ENCODE results near the gene SRXN1.
"Not testable (repeated sequence)": the region's sequence is repeated elsewhere in the genome, so short reads cannot be mapped to it uniquely, and the experiment has no call there.

Gene SRXN1

GRCh38 chr20:694496-694895, 41.5 kb upstream of the SRXN1 start:
- TF ChIP-seq CTCF (IDR thresholded peaks at IDR 0.05; ENCODE audit: low read depth, low read length), result no peak
- no peak for DNase-seq (ENCODE audit: extremely low read depth, low read depth)

GRCh38 chr20:693786-694185, 40.8 kb upstream of the SRXN1 start:
- DNase-seq (ENCODE audit: extremely low read depth, low read depth), result not testable (repeated sequence)

- DNase-seq (ENCODE audit: extremely low read depth, low read depth), result no peak
- no peak for TF ChIP-seq CTCF (IDR thresholded peaks at IDR 0.05; ENCODE audit: low read depth, low read length)
Measured at GRCh38 chr20:692044-692443, 39.0 kb upstream of the SRXN1 start.

- TF ChIP-seq CTCF (IDR thresholded peaks at IDR 0.05; ENCODE audit: low read depth, low read length), result no peak
- no peak for DNase-seq (ENCODE audit: extremely low read depth, low read depth)
Measured at GRCh38 chr20:689947-690346, 36.9 kb upstream of the SRXN1 start.

- no peak for TF ChIP-seq CTCF (IDR thresholded peaks at IDR 0.05; ENCODE audit: low read depth, low read length)
- DNase-seq (ENCODE audit: extremely low read depth, low read depth), result no peak
Measured at GRCh38 chr20:689348-689747, 36.3 kb upstream of the SRXN1 start.

GRCh38 chr20:688809-689212, 35.8 kb upstream of the SRXN1 start:
- no peak for DNase-seq (ENCODE audit: extremely low read depth, low read depth)
- no peak for TF ChIP-seq CTCF (IDR thresholded peaks at IDR 0.05; ENCODE audit: low read depth, low read length)

GRCh38 chr20:687468-688203, 34.6 kb upstream of the SRXN1 start:
- DNase-seq (ENCODE audit: extremely low read depth, low read depth), result no peak
- TF ChIP-seq CTCF (IDR thresholded peaks at IDR 0.05; ENCODE audit: low read depth, low read length), result no peak
